HG03103 (cell line): Measurements from ENCODE around the gene FBXW10B.
"Not testable (repeated sequence)": the region's sequence is repeated elsewhere in the genome, so short reads cannot be mapped to it uniquely, and the experiment has no call there.

Source experiments
- ATAC-seq: cut with Tn5 transposase; IDR thresholded peaks from one replicate; pipeline ENCODE4 v1.9.1; 2021; ENCODE audit warnings: low read depth; ENCODE audit not compliant: unreplicated experiment

Gene FBXW10B, protein sequence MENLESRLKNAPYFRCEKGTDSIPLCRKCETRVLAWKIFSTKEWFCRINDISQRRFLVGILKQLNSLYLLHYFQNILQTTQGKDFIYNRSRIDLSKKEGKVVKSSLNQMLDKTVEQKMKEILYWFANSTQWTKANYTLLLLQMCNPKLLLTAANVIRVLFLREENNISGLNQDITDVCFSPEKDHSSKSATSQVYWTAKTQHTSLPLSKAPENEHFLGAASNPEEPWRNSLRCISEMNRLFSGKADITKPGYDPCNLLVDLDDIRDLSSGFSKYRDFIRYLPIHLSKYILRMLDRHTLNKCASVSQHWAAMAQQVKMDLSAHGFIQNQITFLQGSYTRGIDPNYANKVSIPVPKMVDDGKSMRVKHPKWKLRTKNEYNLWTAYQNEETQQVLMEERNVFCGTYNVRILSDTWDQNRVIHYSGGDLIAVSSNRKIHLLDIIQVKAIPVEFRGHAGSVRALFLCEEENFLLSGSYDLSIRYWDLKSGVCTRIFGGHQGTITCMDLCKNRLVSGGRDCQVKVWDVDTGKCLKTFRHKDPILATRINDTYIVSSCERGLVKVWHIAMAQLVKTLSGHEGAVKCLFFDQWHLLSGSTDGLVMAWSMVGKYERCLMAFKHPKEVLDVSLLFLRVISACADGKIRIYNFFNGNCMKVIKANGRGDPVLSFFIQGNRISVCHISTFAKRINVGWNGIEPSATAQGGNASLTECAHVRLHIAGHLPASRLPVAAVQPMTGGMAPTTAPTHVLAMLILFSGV

GRCh38 chr17:15619331-15620058 is at the start of gene FBXW10B:
Gene FBXW10B (minus strand): TSS chr17:15619704. CDS start chr17:15619512, 192 bp downstream.
- not testable (repeated sequence) for ATAC-seq

DNA sequence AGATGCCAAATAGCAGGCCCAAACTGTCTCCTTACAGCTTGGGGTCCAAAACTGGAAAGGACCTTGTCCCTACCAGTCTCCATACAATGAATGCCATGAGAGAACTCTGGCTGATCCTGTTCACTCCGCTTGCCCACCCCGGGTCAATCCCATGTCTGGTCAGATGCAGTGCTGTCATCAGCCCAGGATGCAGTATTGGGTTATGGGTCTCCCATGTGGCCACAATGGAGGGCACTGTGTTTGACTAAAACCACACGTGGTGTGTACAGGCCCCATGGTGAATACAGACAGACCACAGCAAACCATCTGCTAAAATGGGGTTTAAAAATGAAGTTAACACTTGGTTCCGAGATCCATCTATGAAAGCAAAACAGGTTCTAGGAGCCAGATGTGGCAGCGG is 44.2 kb upstream of the FBXW10B start:
- no peak for ATAC-seq

- ATAC-seq = no peak
These were observed 43.7 kb upstream of the FBXW10B start for GRCh38 chr17:15663176-15663575.

GRCh38 chr17:15662681-15663080 is 43.2 kb upstream of the FBXW10B start:
- ATAC-seq = no peak

DNA sequence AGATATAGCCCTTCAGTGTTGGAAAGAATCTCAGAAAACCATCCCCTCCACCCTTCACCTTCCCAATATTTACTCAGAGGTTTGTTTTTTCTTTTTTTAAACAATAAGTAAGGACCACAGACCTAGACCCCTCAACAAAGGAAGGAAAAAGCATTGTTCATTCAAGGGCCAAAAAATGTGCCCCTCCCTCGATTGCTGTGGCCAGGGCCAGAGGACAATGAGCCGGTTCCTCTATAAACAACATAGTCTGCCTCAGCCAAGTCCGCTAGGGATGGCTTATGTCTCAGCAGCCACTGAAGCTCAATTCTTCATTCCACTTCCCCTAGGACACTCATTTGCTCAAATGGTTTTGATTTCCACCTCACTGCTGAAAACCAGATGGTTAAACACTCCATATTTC is 40.6 kb upstream of the FBXW10B start:
- ATAC-seq = no peak

- ATAC-seq = no peak
These were observed 40.2 kb upstream of the FBXW10B start for GRCh38 chr17:15659663-15660062.

DNA sequence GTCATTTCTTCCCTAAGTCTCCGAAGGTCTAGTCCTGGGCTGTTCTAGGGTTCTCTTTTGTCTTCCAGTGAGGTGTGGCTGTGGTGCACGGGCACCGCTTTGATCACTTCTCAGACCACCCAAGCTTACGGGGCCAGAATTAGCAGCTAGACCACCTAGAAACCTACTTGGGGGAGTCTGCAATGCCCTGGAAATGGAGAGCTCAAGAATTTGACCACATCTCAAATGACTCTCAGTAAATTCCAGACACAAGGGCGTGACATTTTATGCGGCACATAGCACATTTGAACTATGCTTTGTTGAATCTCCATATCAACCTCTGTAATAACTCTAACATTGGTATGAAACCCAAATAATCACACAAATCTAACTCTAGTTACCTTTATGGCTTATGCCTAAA is 39.7 kb upstream of the FBXW10B start:
- ATAC-seq = no peak

DNA sequence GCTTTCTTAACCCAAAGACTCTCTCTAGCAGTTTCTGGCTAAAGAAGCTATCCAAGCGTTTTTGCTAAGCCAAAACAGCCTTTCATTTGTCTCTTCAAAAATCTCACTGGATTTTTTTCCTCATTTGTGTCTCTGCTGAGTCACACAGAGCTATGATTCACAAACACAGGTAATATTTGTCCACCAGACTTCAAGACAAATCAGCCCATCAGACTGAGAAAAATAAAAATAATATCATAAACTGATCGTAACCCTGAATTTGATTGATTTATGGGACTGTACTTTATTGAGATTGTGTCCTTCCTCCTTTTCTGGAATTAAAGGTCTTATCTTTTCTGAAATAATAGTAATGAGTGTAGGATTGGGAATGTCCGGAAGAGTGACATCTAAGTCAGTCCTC is 38.8 kb upstream of the FBXW10B start:
- no peak for ATAC-seq

- ATAC-seq = no peak
These were observed 38.4 kb upstream of the FBXW10B start for GRCh38 chr17:15657868-15658267.

DNA sequence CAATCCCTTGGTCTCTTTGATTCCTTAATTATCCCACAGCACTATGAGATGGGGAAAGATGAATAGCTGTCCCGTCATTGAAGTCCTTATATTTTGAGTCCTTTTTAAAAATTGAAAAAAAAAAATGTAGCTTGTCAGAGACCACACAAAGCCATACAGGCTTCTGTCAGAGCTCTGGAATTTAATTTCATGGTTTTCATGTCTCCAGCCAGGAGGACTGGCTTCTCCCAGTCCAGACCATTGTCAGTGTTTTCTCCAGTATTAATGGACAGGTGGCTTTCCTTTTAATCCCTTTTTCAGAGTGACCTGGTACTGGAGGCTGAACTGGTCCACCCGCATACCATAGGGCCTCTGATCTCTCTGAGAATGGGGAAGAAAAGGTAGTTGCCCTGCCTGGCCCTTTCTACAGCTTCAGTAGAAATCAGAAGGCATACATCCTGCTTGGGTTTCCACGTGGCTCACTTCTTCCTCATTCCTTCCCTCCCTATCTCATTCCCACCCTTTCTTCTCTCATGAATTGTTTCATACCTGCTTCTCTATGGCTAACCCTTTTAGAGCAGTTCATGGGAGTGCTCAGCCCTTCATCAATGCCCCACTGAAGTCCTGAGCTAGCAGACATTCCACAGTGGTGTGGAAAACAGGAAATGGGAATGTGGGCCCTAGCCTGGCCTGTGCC is 35.5 kb upstream of the FBXW10B start:
- ATAC-seq = no peak

- not testable (repeated sequence) for ATAC-seq
These were observed 34.9 kb upstream of the FBXW10B start for GRCh38 chr17:15654401-15654800.

DNA sequence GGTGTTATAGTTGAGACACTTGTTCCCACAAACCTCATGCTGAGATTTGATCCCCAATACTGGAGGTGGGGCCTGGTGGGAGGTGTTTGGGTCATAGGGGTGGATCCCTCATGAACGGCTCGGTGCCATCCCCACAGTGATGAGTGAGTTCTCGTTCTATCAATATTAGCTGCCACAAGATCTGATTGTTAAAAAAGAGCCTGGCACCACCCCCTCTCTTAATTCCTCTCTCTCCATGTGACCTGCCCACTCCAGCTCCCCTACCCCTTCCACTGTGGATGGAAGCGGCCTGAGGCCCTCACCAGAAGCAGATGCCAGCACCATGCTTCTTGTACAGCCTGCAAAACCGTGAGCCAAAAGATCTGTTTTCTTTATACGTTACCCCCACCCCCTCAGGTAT is 33.5 kb upstream of the FBXW10B start:
- no peak for ATAC-seq

- ATAC-seq = peak; percentile 90
These were observed 32.1 kb upstream of the FBXW10B start for GRCh38 chr17:15651583-15652110.

DNA sequence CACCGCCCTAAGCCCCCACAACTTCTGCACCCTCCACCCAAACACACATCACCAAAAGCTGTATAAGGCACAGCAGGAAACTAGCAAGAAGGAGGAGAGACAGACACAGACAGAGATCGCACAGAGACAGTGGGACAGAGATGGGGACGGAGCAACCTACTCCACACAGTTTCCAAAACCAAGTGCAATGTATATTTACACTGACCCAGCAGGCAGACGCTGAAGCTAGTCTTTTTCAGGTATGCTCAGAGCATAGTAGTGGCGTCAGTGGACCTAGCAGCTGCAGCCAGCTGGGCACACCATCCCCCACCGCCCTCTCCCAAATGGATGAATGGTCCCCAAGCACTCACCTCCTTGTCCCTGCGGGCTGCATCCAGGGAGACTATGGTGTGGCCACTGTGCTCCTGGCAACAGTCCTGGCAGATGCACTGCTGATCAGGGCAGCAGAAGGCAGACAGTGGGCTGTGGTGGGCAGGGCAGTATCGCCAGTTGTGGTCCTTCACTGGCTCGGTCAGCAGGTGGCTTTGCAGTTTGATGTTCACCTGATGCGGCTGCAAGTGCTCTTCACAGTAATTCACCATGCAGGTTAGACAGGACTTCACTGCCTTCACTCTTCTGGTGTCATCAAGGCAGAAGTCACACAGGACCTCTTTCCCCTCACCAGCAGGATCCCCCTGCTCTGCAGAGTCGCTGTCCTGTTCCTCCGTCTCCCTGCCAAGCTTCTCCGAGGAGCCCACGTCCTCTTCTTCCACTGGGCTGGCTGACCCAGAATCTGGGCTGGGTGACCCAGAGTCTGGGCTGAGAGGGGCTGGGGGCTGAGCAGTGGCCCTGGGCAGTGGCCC is 31.5 kb upstream of the FBXW10B start:
- no peak for ATAC-seq

DNA sequence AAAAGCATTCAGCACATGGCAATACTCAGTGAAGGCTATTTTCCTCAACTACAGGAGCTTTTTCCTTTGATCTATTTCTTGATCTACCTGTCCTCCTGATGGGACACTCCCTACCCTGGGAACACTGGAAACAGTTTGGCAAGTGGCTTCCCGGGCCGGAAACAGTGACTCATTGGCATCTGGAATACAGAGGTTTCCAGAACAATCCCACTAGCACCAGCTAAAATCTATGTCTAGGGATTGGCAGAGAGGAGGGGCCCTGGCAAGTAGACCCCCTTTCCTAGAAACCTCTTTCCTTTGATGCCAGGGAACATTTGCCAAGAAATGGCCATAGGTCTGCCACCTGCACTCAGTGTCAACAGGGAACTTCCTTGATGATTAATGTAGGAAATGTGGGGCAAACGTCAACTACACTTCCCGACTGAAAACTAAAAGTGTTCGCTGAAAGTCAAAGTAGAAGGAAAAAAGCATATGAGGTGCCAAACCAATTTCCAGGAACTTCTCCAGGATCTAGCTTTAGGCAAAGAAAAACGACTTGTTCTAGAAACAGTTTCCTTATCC is 30.4 kb upstream of the FBXW10B start:
- no peak for ATAC-seq

DNA sequence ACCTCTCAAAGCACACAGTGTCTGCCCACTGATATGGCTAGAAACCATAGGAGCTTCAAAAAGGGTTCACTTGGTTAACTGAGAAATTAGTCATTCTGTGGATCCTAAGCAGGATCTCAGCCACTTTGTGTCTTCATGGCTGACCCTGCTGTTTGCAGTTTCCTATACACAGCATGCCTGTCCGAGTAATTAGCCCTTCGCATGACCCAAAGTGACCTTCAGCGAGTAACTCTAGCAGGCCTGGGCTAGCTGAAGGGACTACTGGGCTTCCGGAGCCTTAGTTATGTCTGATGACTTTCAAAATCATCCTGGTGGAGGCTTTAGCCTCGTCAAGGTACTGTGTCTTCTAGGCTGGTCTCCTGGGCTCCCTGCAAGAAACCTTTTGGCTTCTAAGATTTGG is 28.9 kb upstream of the FBXW10B start:
- no peak for ATAC-seq

- not testable (repeated sequence) for ATAC-seq
These were observed 26.4 kb upstream of the FBXW10B start for GRCh38 chr17:15645942-15646312.

- not testable (repeated sequence) for ATAC-seq
These were observed 25.8 kb upstream of the FBXW10B start for GRCh38 chr17:15645099-15645941.
